OCI-LY1 (cell line): Measurements from ENCODE around the gene CASP3.

Source experiments
- H2AFZ ChIP-seq: fragments of 200-600 bp; sonication (generic), shearing (Covaris generic); 2 replicates; pipeline ENCODE4 v1.6.0; 2014; ENCODE audit warnings: antibody characterized with exemption, mild to moderate bottlenecking, low read length
- H3F3A ChIP-seq: fragments of 200-600 bp; sonication (generic), shearing (Covaris generic); 2 replicates; pipeline ENCODE4 v1.6.0; 2014; ENCODE audit warnings: mild to moderate bottlenecking, antibody characterized with exemption, low read length, moderate library complexity; ENCODE audit not compliant: insufficient read depth
- H3K27ac ChIP-seq: fragments of 200-600 bp; sonication (generic); 2 replicates; pipeline ENCODE4 v1.5.1; 2014; ENCODE audit warnings: low read length, mixed run types, mild to moderate bottlenecking, low read depth; ENCODE audit not compliant: poor library complexity, severe bottlenecking
- H3K27me3 ChIP-seq: fragments of 200-600 bp; sonication (generic); 2 replicates; pipeline ENCODE4 v1.6.0; 2014; ENCODE audit warnings: antibody characterized with exemption, mild to moderate bottlenecking, low read length, moderate library complexity; ENCODE audit not compliant: insufficient read depth
- H3K36me3 ChIP-seq: fragments of 200-600 bp; sonication (generic); 2 replicates; pipeline ENCODE4 v1.6.1; 2014; ENCODE audit warnings: mild to moderate bottlenecking, antibody characterized with exemption, low read length, moderate library complexity, mixed read lengths; ENCODE audit not compliant: insufficient read depth
- H3K4me1 ChIP-seq: fragments of 200-600 bp; sonication (generic); 2 replicates; pipeline ENCODE4 v1.5.1; 2014; ENCODE audit warnings: mild to moderate bottlenecking, low read length, moderate library complexity; ENCODE audit not compliant: insufficient read depth, severe bottlenecking
- H3K4me2 ChIP-seq: fragments of 200-600 bp; sonication (generic), shearing (Covaris generic); 2 replicates; pipeline ENCODE4 v1.6.1; 2014; ENCODE audit warnings: low read length
- H3K4me3 ChIP-seq: fragments of 200-600 bp; sonication (generic); 2 replicates; pipeline ENCODE4 v1.5.1; 2014; ENCODE audit warnings: low read length, low read depth, mild to moderate bottlenecking, mixed read lengths; ENCODE audit not compliant: poor library complexity, severe bottlenecking
- H3K79me2 ChIP-seq: fragments of 200-600 bp; shearing (Covaris generic); 2 replicates; pipeline ENCODE4 v1.6.1; 2016; ENCODE audit warnings: mixed run types, low read length, mixed read lengths; ENCODE audit not compliant: insufficient read depth
- H3K9ac ChIP-seq: fragments of 200-600 bp; sonication (generic), shearing (Covaris generic); 2 replicates; pipeline ENCODE4 v1.6.1; 2014; ENCODE audit warnings: mild to moderate bottlenecking, low read length, mixed read lengths
- H3K9me2 ChIP-seq: fragments of 200-600 bp; sonication (generic), shearing (Covaris generic); 2 replicates; pipeline ENCODE4 v1.6.1; 2014; ENCODE audit warnings: low read depth, mild to moderate bottlenecking, low read length, mixed read lengths
- H3K9me3 ChIP-seq: fragments of 200-600 bp; shearing (Covaris generic); 2 replicates; pipeline ENCODE4 v1.6.1; 2014; ENCODE audit warnings: low read length, mixed read lengths
- H4K20me1 ChIP-seq: fragments of 200-600 bp; sonication (generic), shearing (Covaris generic); 2 replicates; pipeline ENCODE4 v1.6.0; 2016; ENCODE audit warnings: mild to moderate bottlenecking, low read length; ENCODE audit not compliant: insufficient read depth
- EZH2 ChIP-seq: fragments of 200-600 bp; sonication (generic), shearing (Covaris generic); IDR thresholded peaks from 2 replicates; pipeline ENCODE4 v1.8.0; 2017; ENCODE audit warnings: borderline replicate concordance, mixed run types, mild to moderate bottlenecking, antibody characterized with exemption, low read length, moderate library complexity, mixed read lengths
- TF ChIP-seq, protein P1 (sequence below): fragments of 200-600 bp; sonication (generic), shearing (Covaris generic); IDR thresholded peaks from 2 replicates; pipeline ENCODE4 v1.5.1; 2017; ENCODE audit warnings: mild to moderate bottlenecking, antibody characterized with exemption, low read length, moderate library complexity, mixed read lengths

Gene CASP3

DNA sequence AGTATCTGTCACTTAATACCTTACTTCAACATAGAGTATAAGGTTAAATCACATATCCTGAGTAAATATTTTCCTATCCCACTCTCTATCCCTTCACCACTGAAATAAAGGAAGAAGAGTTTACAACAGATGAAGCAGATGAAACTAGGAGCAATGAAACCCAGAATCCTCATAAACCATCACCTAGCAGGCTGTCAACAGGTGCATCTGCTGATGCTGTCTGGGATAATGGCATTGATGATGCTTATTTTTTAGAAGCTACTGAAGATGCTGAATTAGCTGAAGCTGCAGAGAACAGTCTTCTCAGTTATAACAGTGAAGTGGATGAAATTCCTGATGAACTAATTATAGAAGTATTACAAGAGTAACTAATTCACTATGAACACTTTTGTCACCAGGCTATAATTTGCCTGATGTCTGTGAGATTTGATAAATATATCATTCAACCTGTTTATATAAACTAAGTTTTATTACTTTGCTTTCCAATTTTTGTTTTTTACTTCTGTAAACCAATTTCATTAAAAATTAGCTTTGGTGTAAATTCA is 45.2 kb upstream of the CASP3 start:
- Histone ChIP-seq H3K9me3 (no peaks in the 10 kb centered on the region), H3K4me2 (no peak overlapping the region), H3K9me2 (no peaks in the 10 kb centered on the region), H4K20me1 (no peaks in the 10 kb centered on the region), H2AFZ (no peak overlapping the region), H3K4me1 (no peaks in the 10 kb centered on the region), H3K27me3 (no peaks in the 10 kb centered on the region), H3K9ac (no peak overlapping the region), H3F3A (no peaks in the 10 kb centered on the region), H3K79me2 (no peaks in the 10 kb centered on the region), H3K4me3 (no peak overlapping the region), H3K36me3 (peaks cover 66% of the 10 kb centered on the region), H3K27ac (no peak overlapping the region)
- TF ChIP-seq EZH2 = no peak
- TF ChIP-seq, protein P1, sequence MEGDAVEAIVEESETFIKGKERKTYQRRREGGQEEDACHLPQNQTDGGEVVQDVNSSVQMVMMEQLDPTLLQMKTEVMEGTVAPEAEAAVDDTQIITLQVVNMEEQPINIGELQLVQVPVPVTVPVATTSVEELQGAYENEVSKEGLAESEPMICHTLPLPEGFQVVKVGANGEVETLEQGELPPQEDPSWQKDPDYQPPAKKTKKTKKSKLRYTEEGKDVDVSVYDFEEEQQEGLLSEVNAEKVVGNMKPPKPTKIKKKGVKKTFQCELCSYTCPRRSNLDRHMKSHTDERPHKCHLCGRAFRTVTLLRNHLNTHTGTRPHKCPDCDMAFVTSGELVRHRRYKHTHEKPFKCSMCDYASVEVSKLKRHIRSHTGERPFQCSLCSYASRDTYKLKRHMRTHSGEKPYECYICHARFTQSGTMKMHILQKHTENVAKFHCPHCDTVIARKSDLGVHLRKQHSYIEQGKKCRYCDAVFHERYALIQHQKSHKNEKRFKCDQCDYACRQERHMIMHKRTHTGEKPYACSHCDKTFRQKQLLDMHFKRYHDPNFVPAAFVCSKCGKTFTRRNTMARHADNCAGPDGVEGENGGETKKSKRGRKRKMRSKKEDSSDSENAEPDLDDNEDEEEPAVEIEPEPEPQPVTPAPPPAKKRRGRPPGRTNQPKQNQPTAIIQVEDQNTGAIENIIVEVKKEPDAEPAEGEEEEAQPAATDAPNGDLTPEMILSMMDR = no peak

DNA sequence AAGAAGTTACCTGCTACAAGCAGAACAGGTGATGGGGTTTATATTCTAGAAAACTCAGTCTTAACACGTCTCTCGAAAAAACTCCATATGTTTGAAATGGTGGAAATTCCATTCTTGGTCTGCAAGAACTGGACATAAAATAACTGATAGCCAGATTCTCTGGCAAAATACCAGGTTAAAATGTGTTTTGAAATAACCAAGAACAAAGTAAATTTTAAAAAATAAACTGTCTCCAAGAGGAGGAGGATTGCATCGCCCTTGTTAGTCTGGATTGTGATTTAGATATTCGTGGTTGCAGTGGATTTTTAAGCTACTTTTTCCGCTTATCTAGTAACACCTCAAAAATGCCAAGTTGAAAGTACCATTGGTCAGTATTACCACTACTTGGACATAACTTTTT is 43.8 kb upstream of the CASP3 start:
- Histone ChIP-seq H3K4me1 (peaks cover 7% of the 10 kb centered on the region), H3K9me3 (no peaks in the 10 kb centered on the region), H3F3A (no peaks in the 10 kb centered on the region), H3K9me2 (no peaks in the 10 kb centered on the region), H3K9ac (no peak overlapping the region), H2AFZ (no peak overlapping the region), H3K27me3 (no peaks in the 10 kb centered on the region), H3K4me2 (no peak overlapping the region), H3K36me3 (peaks cover 57% of the 10 kb centered on the region), H3K79me2 (no peaks in the 10 kb centered on the region), H4K20me1 (no peaks in the 10 kb centered on the region), H3K27ac (no peak overlapping the region), H3K4me3 (no peak overlapping the region)
- TF ChIP-seq, protein P1 = no peak
- no peak for TF ChIP-seq EZH2

DNA sequence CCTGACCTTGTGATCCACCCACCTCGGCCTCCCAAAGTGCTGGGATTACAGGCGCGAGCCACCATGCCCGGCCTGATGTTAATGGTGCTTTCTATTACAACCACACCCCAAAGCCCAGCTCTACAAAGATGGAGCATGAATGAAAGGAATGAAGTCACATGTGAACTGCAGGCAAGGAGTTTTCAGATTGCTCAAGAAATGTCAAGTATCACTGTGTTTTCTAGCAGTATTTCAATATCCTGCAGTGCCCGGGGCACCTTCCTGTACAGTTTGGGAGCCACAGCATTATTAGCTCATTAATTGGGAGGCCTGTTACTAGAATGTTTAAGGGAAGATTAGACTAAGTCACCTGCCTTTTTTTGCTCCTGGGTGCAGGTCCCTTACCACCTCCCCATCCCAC is 40.4 kb upstream of the CASP3 start:
- no peaks in the 10 kb centered on the region for H3K27me3 ChIP-seq
- TF ChIP-seq, protein P1 = no peak
- TF ChIP-seq EZH2 = no peak
- no peaks in the 10 kb centered on the region for H4K20me1 ChIP-seq
- H3K9ac ChIP-seq = no peak overlapping the region
- no peak overlapping the region for H3K4me2 ChIP-seq
- no peak overlapping the region for H3K4me3 ChIP-seq
- peaks cover 7% of the 10 kb centered on the region for H3K4me1 ChIP-seq
- no peaks in the 10 kb centered on the region for H3F3A ChIP-seq
- peaks cover 25% of the 10 kb centered on the region for H3K36me3 ChIP-seq
- H3K9me2 ChIP-seq = no peaks in the 10 kb centered on the region
- no peak overlapping the region for H2AFZ ChIP-seq
- no peaks in the 10 kb centered on the region for H3K9me3 ChIP-seq
- H3K79me2 ChIP-seq = no peaks in the 10 kb centered on the region
- no peak overlapping the region for H3K27ac ChIP-seq
